DMS79 treated with DMSO at 0.1 percent for 48 hours (cell line): ENCODE data around the gene NOTCH3.

ENCODE experiments used
- DNase-seq: peaks from one replicate; lab custom pipeline; 2025; lab: John Stamatoyannopoulos, UW

Gene NOTCH3

DNA sequence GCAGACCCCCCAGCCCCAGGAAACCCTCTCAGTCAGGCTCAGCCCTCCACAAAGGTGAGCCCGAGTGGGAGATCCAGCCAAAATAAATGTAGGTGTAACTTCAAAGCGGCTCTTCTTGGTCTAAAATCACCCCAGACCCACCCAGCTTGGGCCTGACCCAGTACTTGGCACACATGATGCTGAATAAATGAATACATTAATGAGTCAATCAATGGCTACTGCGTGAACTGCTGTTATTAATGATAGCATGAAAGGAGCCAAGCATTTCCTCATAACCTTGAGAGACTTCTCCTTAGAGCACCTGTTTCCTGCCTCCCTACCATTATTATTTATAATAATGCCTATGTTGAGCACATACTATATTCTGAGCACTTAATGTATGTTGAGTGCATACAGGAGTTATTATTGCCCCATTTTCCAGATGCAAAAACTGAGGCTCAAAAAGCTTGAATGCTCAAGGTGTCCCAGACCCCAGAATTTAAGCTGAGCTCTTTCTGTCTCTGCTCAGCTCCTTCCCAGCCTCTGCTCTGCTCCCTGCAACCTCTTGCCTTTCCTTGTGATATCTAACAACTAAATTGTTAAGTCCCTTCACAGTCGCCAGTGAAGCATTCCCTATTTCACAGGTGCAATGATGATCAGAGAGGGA lies 4.3 kb downstream of the NOTCH3 start:
- DNase-seq = peak; percentile 41

DNA sequence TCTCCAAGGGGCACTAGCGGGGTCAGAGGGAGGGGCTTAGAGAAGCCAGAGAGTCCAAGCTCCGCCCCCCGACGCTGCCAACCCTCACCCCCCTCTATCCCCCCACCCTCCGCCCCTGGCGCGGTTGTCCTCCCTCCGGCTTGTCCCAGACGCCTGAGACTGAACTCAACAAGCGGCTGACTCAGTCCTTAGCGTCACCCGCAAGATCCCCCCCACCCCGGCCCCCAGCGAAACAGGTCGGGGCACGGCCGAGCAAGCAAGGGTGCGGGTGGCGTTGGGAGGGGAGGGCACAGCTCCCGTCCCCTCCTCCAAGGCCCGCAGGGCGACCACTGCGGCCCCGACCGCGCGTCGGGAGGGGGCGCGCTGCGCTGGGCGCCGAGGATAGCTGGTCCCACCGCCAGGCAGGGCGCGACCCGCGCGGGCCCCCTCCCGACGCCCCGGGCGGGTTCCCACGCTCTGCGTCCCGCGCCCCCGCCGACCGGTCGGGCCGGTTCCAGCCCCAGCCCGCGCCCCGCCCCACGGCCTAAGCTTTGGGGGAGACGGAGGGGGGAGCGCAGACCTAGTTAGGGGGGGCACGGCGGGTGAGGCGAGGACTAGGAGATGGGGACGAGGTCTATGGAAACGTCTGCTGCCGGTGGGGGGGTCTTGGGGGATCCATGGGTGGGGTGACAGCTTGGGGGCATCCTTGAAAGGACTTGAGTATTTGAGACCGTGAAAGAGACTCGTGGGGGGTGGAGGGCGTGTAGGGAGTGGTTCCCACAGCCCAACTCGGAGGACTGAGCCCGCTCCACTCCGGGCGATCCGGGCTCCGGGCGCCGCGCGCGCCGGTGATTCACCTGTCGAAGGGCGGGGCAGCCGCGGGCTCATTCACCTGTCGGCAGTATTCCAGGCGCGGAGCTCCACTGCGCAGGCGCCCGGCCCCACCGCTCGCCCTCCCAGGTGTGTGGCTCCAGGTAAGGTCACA lies 5.1 kb downstream of the NOTCH3 start:
- DNase-seq = peak; percentile 87

DNA sequence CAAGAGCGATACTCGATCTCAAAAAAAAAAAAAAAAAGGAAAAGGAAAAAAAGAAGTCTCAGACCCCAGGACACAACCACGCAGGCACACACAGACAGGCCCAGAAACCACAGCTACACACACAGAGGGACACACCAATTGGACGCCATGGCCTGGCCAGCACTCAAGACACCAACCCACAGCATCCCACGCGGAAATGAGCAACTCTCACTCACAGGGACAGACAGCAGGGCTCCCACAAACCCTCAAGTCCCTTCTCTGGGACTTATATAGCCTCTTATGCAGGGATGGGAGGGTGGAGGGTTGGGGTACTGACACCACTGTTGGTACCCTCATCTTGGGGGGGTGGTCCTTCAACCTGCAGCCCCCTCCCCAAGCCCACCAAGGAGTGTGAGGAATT lies 5.9 kb downstream of the NOTCH3 start:
- no peak for DNase-seq

DNA sequence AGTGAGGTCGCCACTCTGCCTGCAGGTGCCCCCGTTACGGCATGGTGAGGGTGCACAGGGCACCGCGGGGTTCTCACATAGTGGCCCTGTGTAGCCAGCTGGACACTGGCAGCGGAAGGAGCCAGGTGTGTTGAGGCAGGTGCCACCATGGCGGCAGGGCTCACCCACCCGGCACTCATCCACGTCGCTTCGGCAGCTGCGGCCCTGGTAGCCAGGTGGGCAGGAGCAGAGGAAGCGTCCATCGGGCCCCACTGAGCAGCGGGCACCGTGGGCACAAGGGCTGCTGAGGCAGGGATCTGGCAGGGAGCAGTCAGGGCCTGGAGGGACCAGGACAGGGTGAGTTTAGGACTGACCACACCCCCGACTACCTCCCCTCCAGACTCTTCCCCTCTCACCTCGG lies 8.8 kb downstream of the NOTCH3 start:
- no peak for DNase-seq

DNA sequence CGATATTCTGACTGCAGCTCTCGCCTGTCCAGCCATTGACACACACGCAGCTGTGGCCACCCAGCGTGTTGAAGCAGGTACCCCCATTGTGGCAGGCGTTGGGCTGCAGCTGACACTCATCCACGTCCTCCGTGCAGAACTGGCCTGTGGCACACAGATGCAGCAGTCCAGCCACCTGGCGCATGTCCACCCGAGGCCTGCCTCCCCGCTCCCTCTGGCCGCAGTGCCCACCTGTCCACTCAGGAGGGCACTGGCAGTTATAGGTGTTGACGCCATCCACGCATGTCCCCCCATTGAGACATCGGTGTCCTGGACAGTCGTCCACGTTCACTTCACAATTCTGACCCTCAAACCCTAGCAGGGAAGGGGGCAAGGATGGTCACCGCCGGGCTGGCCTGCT lies 9.3 kb downstream of the NOTCH3 start:
- DNase-seq = no peak

DNA sequence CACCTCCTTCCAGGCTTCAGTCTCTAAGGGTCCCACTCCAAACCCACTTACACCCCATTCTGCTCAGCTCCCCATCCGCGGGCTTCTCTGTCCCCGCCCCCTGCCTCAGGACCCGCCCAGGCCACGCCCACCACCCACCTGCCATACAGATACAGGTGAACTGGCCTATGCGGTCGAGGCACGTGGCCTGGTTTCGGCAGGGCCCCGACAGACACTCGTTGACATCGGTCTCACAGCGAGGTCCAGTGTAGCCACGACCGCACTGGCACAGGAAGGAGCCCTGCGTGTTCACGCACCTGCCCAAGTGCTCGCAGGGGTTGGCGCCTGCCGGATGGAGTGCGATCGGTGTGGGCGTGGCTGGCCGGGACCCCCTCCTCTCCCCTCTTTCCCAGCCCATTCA lies 11.9 kb downstream of the NOTCH3 start:
- DNase-seq = no peak

DNA sequence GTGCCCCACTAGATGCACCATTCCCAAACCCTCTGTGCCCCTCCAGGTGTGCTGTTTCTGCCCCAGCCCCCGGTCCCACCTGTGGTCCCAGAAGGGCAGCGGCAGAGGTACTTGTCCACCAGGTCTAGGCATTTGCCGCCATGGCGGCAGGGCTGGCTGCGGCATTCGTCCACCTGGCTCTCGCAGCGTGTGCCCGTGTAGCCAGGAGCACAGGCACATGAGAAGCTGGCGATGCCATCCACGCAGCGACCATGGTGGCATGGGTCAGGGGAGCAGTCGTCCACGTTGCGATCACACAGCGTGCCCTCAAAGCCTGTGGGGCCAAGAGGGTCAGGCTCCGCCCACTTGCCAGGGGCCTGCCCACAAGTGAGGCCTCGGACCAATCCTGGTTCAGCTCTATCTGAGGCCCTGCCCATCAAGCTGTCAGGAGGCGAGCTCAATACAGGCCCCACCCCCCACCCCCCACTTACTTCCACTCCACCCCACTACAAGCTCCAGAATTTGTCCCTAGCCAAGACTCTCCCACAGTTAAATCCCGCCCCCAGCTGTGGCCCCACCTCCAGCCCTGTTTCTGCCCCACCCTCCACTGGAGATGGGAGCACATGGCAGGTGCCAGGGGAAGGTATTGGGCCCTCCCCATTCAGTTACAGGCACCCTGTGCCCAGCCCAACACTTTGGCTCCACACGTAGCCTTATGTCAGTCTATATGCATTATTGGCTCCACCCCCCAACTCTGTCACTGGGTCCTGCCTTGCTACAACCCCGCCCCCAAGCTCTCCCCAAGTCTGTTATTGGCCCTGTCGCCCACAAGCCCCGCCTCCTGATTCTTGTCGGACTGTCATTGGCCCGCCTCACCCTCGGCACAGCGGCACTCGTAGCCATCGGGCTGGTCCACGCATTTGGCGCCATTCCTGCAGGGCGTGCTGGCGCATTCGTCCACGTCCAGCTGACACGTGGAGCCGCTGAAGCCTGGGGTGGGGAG lies 13.5 kb downstream of the NOTCH3 start:
- no peak for DNase-seq

DNA sequence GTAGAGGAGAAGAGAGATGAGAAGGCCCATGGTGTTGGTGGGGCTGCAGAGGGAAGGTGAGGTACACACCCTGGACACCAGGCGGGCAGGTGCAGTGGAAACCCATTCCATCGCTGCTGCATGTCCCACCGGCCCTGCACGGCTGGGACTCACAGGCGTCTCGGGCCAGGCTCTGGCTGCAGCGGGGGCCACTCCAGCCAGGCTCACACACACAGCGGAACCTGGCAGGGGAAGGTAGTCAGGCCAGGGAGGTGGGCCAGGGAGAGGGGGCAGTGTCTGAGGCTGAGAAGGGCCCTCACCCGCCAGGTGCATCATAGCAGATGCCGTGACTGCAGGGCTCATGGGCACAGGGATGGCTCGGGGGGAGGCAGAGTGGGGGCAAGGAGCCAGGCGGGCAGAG lies 15.6 kb downstream of the NOTCH3 start:
- no peak for DNase-seq

DNA sequence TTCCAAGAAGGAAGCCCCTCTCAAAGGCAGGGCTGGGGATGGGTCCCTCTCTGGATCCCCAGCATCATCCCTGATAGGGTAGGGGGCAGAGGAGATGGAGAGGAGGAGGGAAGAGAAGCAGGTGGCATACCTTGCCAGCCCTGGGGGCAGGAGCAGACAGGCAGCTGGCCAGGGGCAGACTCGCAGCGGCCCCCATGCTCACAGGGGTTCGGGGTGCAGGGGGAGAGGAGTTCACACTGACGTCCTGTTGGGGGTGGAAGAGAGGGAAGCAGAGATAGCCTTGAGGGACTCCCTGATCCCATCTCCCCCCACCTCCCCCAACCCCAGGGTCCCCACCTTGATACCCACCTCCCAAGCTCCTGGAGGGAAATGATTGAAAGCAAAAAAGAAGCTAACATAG lies 16.0 kb downstream of the NOTCH3 start:
- no peak for DNase-seq

DNA sequence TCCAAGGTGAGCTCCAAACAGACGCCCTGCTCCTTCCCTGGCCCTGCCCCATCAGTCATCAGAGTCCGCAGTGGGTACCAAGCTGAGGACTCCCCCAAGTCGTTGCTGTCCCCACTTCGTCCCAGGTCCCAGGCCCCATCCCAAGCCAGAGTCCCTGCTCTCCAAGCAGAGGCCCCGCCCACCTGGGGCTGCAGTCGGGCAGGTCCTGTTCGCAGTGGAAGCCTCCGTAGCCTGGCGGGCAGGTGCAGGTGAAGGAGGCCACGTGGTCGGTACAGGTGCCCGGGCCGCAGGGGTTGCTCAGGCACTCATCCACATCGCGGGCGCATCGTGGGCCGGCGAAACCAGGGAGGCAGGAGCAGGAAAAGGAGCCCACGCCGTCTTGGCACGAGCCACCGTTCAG lies 19.4 kb downstream of the NOTCH3 start:
- DNase-seq = peak; percentile 84

DNA sequence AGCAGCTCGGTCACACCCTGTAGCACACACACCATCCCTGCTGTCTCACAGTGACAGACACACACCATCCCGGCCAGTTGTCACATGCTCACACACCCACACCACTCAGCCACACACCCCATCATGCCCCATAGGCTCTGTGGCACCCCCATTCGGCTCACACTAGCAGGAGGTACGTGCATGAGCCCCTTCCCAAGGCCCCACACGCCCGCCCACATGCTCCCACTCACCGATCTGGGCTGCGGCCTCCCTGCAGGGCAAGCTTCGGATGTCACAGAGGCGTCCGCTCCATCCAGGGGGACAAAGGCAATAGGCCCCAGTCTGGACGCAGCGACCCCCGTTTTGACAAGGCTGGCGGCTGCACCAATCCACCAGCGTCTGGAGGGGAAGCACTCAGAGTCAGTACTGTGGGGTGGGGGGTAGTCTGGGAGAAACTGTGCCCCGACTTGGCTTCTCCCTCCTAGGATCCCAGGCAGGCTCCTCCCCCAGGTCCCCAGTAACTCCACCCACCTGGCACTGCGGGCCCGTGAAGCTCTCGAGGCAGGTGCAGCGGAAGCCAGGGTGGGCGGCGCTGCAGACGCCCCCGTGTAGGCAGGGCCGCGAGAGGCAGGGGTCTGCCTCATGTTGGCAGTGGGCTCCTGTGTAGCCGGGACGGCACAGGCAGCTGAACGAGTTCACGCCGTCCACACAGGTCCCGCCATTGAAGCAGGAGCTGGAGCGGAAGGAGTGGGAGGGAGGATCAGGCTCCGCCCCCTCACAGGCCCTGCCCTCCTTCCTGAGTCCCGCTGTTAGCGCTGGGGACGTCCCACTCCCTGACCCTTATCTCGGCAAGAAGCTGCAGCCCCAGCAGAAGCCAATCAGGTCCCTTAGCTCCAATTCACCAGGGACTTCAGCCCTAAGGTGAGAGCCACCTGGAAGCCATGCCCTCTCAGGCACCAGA lies 20.1 kb downstream of the NOTCH3 start:
- peak; percentile 84 for DNase-seq

DNA sequence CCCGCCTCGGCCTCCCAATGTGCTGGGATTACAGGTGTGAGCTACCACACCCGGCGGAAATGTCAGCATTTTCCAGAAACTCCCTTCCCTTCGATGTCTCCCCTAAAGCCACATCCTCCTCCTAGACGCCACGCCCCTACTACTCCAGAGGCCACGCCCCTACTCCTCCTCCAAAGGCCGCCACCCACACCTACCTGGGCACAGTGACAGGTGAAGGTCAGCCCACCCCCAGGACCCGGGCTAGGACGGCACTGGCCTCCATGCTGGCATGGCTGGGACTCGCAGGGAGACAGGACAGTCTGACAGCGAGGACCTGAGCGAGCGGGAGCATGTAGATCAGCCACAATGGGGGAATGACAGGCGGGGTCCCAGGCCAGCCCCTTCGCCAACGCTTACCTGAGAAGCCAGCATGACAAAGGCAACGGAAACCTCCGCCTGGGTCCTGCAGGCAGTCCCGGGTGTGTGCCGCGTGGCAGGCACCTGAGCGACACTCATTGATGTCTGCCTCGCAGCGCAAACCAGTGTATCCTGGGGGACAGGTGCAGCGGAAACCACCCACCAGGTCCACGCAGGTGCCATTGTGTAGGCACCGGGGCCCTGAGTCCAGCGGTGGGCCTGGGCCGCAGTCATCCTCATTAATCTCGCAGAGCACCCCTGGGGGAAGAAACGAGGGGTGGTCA lies 22.0 kb downstream of the NOTCH3 start:
- DNase-seq = no peak

DNA sequence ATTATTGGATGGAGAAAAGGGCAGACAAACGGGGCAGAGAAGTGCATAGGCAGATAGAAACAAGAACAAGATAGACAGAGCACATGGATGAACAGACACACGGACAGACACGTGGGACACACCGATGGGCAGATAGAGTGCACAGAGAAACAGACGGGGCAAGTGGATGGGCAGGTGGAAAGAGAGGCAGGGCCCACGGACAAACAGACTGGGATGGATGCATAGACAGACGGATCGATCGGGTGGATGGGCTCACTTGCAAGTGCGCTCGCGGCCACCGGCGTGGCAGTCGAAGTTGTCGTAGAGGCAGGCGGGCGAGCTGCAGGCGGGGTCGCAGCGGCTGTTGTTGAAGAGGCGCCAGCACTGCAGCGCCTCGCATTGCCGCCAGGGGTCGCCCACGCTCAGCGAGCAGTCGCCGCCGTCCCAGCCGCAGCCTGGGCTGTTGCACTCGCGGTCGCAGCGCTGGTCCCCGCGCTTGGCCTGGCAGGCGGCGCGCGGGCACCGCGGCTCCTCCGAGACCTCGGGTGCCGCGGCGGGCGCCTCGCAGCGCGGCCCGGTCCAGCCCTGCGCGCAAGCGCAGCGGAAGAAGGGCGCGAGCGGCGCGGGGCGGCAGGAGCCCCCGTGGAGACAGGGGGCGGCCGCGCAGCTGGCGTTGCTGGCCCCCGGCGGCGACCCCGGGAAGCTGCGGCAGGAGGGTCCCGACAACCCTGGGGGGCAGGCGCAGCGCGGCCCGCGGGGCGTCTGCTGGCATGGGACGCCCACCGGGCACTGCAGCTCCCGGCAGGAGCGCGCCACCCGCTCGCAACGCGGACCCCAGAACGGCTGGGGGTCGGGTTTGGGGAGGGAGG lies 23.3 kb downstream of the NOTCH3 start:
- peak; percentile 69 for DNase-seq

DNA sequence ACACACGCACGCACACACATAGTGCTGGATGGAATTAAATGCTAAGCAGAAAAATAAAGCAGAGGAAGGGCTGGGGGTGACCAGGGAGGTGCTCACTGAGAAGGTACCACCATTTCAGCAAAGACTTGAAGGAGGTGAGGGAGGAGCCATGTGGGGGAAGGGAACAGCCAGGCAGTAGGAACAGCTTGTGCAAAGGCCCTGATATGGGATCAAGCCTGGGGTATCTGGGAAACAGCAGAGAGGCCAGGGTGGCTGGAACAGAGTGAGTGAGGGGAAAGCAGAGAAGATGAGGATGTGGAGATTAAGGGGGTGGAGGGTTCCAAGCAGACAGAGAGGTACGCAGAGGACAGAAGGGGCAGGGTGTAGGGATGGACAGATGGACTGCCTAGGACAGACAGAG lies 25.2 kb downstream of the NOTCH3 start:
- DNase-seq = no peak

DNA sequence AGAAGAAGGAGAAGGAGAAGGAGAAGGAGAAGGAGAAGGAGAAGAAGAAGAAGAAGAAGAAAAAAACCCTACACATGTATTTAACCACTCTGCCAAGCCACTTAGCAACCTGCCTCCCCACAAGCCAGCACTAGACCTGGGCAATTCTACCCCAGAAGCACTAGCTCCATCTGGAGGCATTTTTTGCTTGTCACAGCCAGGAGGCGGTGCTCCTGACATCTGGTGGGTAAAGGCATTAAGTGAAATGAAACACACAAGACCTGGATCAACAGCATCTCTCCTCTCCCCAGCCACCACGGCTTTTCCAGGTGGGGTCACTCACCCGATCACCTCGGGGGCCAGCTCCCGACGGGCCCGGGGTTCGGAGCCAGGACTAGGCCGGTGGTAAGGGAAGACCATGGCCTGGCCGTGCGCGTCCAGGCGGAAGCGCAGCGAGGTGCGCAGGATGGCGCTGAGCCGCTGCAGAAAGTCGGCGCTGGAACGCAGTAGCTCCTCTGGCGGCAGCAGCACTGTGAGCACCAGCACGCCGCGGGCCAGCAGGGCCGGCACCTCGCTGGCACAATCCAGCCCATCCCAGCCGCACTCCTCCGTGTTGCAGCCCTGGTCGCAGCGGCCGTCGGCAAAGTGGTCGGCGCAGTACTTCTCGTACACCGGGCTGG lies 26.9 kb downstream of the NOTCH3 start:
- DNase-seq = no peak

DNA sequence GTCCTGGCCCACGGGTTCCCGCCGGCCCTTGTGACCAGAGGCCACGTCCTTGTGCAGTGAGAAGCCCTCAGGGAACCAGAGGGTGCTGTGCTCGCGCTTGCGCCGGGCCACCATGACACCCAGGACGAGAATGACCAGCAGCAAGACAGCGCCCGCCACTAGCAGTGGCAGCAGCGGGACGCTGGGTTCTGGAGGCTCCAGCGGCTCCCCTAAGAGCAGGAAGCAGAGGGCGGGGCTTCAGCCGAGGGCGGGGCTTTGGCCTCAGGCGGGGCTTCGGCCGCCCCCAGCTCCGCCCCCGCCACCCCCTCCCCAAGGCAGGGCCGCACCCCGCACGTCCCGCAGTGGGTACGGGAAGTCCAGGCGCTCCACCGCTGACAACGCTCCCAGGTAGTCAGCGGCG lies 30.4 kb downstream of the NOTCH3 start:
- no peak for DNase-seq

DNA sequence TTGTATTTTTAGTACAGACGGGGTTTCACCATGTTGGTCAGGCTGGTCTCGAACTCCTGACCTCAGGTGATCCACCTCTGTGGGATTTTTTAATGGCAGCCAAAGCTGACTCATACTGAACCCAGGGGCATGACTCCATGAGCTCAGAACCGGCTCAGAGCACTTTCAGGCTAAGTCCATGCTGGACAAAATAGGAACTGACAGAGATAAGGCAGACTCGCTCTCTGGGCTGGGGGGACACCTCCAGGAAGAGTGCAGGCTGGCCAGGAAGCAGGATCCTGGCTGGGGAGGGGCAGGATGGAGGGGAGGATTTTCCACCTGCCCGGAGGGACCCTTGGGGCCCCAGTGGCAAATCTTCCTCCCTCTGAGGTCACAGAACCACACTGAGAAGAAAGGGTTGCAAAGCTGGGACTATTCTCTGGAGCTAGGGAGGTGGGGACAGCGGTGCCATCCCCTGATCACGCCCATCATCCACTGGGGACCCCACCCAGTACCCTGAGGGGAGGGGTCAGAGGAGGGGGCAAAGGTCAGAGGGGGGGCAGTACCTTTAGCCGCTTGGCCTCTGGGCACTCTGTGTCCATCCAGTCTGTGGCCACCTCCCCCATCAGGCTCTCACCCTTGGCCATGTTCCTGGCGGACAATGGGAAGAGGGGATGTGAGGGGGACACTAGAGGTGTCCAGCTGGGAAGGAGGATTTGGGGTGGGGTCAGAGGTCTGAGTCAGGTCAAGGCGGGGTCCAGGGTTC lies 31.1 kb downstream of the NOTCH3 start:
- DNase-seq = no peak

DNA sequence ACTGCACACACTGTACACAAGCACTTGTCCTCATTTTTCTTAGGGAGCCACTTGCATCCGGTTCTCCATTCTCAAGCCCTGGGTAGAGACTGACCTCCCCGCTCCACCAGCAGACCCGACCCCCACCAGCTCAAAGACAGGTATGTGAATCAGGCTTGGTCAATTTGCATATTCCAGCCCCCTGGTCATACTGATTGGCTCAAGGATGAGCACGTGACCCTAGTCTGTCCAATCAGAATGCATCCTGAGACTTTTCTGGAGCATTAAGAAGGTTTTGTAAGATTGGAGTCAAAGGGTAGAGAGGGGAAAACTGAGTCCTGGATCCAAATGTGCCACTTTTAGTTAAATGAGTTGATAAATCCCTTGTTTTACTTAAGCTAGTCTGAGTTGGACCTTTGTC lies 34.1 kb downstream of the NOTCH3 start:
- no peak for DNase-seq
